WTC11 (cell line): ENCODE results near the gene DMD. TPM values are rescaled to one million over a fixed set of nuclear protein-coding genes. Genes with fewer than 3 reads are reported as not detected.

ENCODE experiments used
- ATAC-seq: fragments of 200-7000 bp; cut with Tn5 transposase; 2 replicates; pipeline ENCODE4 v1.10.0; 2021; ENCODE audit warnings: mild to moderate bottlenecking, moderate library complexity
- CTCF ChIA-PET: fragments of 300-600 bp; sonication (Branson Sonifier 250); formaldehyde crosslinking; loops from one replicate; lab custom pipeline; 2021; ENCODE audit warnings: antibody characterized with exemption; lab: Charles Lee
- POLR2A ChIA-PET: fragments of 350-600 bp; sonication (Branson Sonifier 250); formaldehyde crosslinking; loops from one replicate; lab custom pipeline; 2021; ENCODE audit warnings: antibody characterized with exemption; lab: Charles Lee
- DNase-seq: peaks from one replicate; pipeline ENCODE4 v3.0.0; 2021; ENCODE audit warnings: low spot score
- H3K27ac Mint-ChIP-seq: 2 replicates; pipeline ENCODE4 v1.8.0; 2021; ENCODE audit warnings: mixed read lengths
- H3K27me3 Mint-ChIP-seq: 2 replicates; pipeline ENCODE4 v1.8.0; 2021; ENCODE audit warnings: low read depth, mild to moderate bottlenecking, moderate library complexity, mixed read lengths
- H3K36me3 Mint-ChIP-seq: 2 replicates; pipeline ENCODE4 v1.8.0; 2021; ENCODE audit warnings: mixed read lengths
- H3K4me1 Mint-ChIP-seq: 2 replicates; pipeline ENCODE4 v1.8.0; 2022; ENCODE audit warnings: mixed read lengths
- H3K4me3 Mint-ChIP-seq: 2 replicates; pipeline ENCODE4 v1.8.0; 2021; ENCODE audit warnings: mild to moderate bottlenecking, moderate library complexity, mixed read lengths
- H3K9me3 Mint-ChIP-seq: 2 replicates; pipeline ENCODE4 v1.8.0; 2021; ENCODE audit warnings: mixed read lengths
- CTCF ChIP-seq: fragments of 200-600 bp; IDR thresholded peaks from 2 replicates; pipeline ENCODE4 v1.8.0; 2022; ENCODE audit warnings: antibody characterized with exemption
- E2F1 ChIP-seq: sonication (generic); formaldehyde crosslinking; IDR thresholded peaks from 2 replicates; pipeline ENCODE4 v1.8.0; 2022; ENCODE audit warnings: mild to moderate bottlenecking, missing genetic modification reagents
- E2F4 ChIP-seq: sonication (generic); formaldehyde crosslinking; IDR thresholded peaks from 2 replicates; pipeline ENCODE4 v1.8.1; 2022; ENCODE audit warnings: low read depth, mild to moderate bottlenecking, moderate library complexity, missing genetic modification reagents, borderline replicate concordance
- E2F5 ChIP-seq: sonication (generic); formaldehyde crosslinking; IDR thresholded peaks from 2 replicates; pipeline ENCODE4 v1.8.1; 2022; ENCODE audit warnings: mild to moderate bottlenecking, moderate library complexity, missing genetic modification reagents
- ESRRA ChIP-seq: sonication (generic); formaldehyde crosslinking; IDR thresholded peaks from 2 replicates; pipeline ENCODE4 v1.8.1; 2022; ENCODE audit warnings: mild to moderate bottlenecking, missing genetic modification reagents, borderline replicate concordance
- ETV6 ChIP-seq: sonication (generic); formaldehyde crosslinking; IDR thresholded peaks from 2 replicates; pipeline ENCODE4 v1.8.1; 2022; ENCODE audit warnings: mild to moderate bottlenecking, missing genetic modification reagents
- KAT7 ChIP-seq: sonication (generic); formaldehyde crosslinking; IDR thresholded peaks from 2 replicates; pipeline ENCODE4 v1.8.1; 2023; ENCODE audit warnings: missing genetic modification reagents, mild to moderate bottlenecking, borderline replicate concordance
- MYBL2 ChIP-seq: sonication (generic); formaldehyde crosslinking; IDR thresholded peaks from 2 replicates; pipeline ENCODE4 v1.8.1; 2023; ENCODE audit warnings: mild to moderate bottlenecking, moderate library complexity, missing genetic modification reagents
- PRRX2 ChIP-seq: fragments of 250-450 bp; sonication (Bioruptor Pico); IDR thresholded peaks from 2 replicates; pipeline ENCODE4 v1.8.0; 2021; ENCODE audit warnings: mild to moderate bottlenecking
- SOX15 ChIP-seq: fragments of 250-450 bp; sonication (Bioruptor Pico); IDR thresholded peaks from 2 replicates; pipeline ENCODE4 v1.9.0; 2021; ENCODE audit warnings: mild to moderate bottlenecking
- STAT6 ChIP-seq: sonication (generic); formaldehyde crosslinking; conservative IDR thresholded peaks from 2 replicates; pipeline ENCODE4 v1.8.1; 2023; ENCODE audit warnings: mild to moderate bottlenecking, low read depth, missing genetic modification reagents, moderate library complexity
- TCF7 ChIP-seq: sonication (generic); formaldehyde crosslinking; IDR thresholded peaks from 2 replicates; pipeline ENCODE4 v1.8.0; 2022; ENCODE audit warnings: mild to moderate bottlenecking, low read depth, missing genetic modification reagents, moderate library complexity
- TEAD4 ChIP-seq: sonication (generic); formaldehyde crosslinking; IDR thresholded peaks from 2 replicates; pipeline ENCODE4 v1.8.0; 2022; ENCODE audit warnings: mild to moderate bottlenecking, missing genetic modification reagents
- ZBTB43 ChIP-seq: sonication (generic); formaldehyde crosslinking; IDR thresholded peaks from 2 replicates; pipeline ENCODE4 v1.8.1; 2023; ENCODE audit warnings: mild to moderate bottlenecking, missing genetic modification reagents
- ZMAT4 ChIP-seq: fragments of 250-450 bp; sonication (Bioruptor Pico); IDR thresholded peaks from 2 replicates; pipeline ENCODE4 v1.9.0; 2021; ENCODE audit warnings: mild to moderate bottlenecking
- ZNF263 ChIP-seq: sonication (generic); formaldehyde crosslinking; IDR thresholded peaks from 2 replicates; pipeline ENCODE4 v1.8.1; 2022; ENCODE audit warnings: low read depth, mild to moderate bottlenecking, moderate library complexity, missing genetic modification reagents
- ZNF317 ChIP-seq: sonication (generic); formaldehyde crosslinking; IDR thresholded peaks from 2 replicates; pipeline ENCODE4 v1.8.1; 2023; ENCODE audit warnings: low read depth, mild to moderate bottlenecking, moderate library complexity, missing genetic modification reagents, borderline replicate concordance
- ZNF396 ChIP-seq: fragments of 250-450 bp; sonication (Bioruptor Pico); IDR thresholded peaks from 2 replicates; pipeline ENCODE4 v1.8.0; 2021; ENCODE audit warnings: mild to moderate bottlenecking, moderate library complexity, borderline replicate concordance
- total RNA-seq: library from RNA; stranded (reverse); gene quantifications from 3 replicates; pipeline ENCODE4 v1.2.3, GENCODE V29; 2021

Gene DMD
- total RNA-seq, 1 experiment from 2014 or later = 9.1 TPM

- no peak for DNase-seq
- TF ChIP-seq ZNF263 (no peak), TCF7 (CRISPR knock-in tag) (no peak), E2F4 (CRISPR knock-in tag) (no peak), ZMAT4 (CRISPR knock-in tag) (no peak), ZNF317 (CRISPR knock-in tag) (no peak), ETV6 (CRISPR knock-in tag) (no peak), E2F1 (no peak), ZBTB43 (CRISPR knock-in tag) (no peak), MYBL2 (CRISPR knock-in tag) (no peak), TEAD4 (CRISPR knock-in tag) (no peak), SOX15 (CRISPR knock-in tag) (no peak), KAT7 (CRISPR knock-in tag) (no peak), ZNF396 (CRISPR knock-in tag) (no peak), STAT6 (CRISPR knock-in tag) (no peak), ESRRA (CRISPR knock-in tag) (no peak), CTCF (no peak), PRRX2 (CRISPR knock-in tag) (no peak), E2F5 (CRISPR knock-in tag) (no peak)
- TF ChIP-seq, all 79 proteins: peak for 0
- no peak overlapping the region for H3K27ac Mint-ChIP-seq
- CTCF ChIA-PET = no interaction called here
- 0 out of 2 replicates have a peak, but pooled peaks cover 3% of the 10 kb centered on the region for H3K4me1 Mint-ChIP-seq
- H3K9me3 Mint-ChIP-seq = no peaks in the 10 kb centered on the region
- no peak for ATAC-seq
- POLR2A ChIA-PET = no interaction called here
- H3K4me3 Mint-ChIP-seq = no peak overlapping the region
- H3K36me3 Mint-ChIP-seq = no peaks in the 10 kb centered on the region
- H3K27me3 Mint-ChIP-seq = peaks cover 7% of the 10 kb centered on the region
Measured at GRCh38 chrX:32576885-32577284, 634.5 kb downstream of the DMD start.
